NOMO-1 treated with dmso at 0.1 percent for 144 hours (cell line): ENCODE results near the gene MDGA2.
"Not testable (repeated sequence)": the region's sequence is repeated elsewhere in the genome, so short reads cannot be mapped to it uniquely, and the experiment has no call there.

Experiments used
- DNase-seq: peaks from one replicate; lab custom pipeline; 2025; ENCODE audit not compliant: unreplicated experiment; lab: John Stamatoyannopoulos, UW

MDGA2 gene

DNA sequence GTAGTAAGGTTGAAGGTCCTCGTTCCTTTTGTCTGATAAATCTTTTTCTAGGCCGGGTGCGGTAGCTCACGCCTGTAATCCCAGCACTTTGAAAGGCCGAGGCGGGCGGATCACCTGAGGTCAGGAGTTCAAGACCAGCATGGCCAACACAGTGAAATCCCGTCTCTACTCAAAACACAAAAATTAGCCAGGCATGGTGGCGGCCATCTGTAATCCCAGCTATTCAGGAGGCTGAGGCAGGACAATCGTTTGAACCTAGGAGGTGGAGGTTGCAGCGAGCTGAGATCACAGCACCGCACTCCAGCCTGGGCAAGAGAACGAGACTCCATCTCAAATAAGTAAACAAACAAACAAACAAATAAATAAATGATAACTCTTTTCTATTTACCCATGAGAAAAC, 51.3 kb downstream of the MDGA2 start:
- not testable (repeated sequence) for DNase-seq

DNA sequence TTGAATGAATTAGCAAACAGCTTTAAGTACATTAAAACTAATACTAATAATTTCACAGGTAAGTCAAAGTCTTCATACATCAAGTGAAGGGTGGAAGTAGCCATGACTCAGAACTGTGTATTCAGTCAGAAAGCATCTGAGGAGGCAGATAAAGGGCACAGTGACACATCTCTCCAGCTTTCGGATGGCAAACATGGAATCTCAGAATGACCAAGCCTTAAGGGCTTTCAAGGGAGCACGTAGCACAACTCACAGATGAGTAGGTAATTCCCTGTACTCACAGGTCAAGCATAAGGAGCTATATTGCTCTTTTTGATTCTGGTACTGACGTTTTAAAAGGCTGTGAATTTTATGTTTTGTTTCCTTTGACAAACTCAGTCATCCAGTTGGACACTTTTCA, 56.0 kb downstream of the MDGA2 start:
- DNase-seq = no peak

DNA sequence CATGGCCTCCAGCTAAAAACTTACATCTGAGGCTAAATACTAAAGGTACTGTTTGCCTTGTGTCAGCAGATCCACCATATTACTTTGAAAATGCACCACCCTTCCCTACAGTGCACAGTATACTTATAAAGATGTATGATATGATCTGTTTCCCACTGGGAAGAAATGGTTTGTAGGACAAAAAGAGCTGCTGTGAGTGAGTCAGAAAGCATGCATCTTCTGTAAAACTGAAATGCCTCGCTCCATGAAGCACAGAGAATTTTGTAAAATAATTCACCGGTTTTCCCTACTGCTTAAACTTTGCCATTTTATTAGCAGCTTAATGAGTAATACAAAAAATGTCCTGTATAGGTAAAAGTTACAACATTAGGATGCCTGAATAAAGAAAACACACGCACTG, 68.8 kb downstream of the MDGA2 start:
- no peak for DNase-seq

DNA sequence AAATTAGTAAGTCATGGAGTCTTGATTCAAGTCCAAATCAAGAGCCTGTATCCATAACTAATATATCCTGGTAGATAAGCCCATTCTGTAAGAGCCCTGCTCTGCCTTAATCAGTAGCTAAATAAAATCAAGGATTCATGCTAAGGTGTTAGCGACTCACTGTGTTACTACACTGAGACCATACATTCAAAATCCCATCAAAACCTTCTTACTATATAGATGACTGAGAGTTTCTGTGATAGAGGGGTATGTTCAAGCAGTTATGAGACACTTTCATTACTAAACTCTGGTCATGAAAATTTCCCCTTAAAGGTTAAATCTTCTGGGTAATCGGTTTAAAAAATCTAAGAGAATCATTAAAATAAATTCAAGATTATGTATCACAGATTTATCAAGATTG, 78.5 kb downstream of the MDGA2 start:
- no peak for DNase-seq

DNA sequence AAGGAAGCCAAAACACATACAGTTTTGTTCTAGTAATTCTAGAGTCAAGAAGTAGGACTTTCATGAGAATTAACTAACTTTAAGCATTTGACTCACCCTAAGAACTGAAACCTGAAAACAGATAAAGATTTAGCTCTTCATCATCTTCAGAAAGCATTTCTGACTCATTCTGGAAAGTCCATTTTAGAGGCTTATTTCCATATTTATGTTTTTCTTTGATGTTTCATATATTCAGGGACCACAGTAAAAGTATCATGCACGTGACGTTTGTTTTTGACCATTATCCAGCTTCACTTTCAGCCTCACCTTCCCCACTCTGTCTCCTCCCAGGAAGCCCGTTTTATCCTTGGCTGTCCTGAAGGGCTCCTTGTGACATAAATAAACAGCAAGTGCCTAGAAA, 79.2 kb downstream of the MDGA2 start:
- DNase-seq = no peak

DNA sequence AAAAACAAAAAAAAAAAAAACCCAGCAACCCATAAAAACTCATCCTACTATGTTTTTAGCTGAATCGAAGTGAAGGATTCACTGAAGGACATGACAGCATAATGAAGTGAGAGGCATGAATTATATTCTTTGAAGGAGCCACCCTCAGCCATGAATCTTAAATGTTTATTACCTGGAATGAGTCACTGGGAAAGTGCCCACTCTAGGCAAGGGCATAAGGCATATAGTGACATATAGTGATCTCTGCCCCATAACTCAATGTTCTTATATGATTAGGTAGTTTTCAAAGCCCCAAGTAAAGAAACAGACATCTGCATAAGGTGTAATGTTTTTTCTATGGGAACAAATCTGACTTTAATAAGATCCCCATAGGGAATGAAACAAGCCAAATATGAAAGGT, 79.9 kb downstream of the MDGA2 start:
- no peak for DNase-seq

DNA sequence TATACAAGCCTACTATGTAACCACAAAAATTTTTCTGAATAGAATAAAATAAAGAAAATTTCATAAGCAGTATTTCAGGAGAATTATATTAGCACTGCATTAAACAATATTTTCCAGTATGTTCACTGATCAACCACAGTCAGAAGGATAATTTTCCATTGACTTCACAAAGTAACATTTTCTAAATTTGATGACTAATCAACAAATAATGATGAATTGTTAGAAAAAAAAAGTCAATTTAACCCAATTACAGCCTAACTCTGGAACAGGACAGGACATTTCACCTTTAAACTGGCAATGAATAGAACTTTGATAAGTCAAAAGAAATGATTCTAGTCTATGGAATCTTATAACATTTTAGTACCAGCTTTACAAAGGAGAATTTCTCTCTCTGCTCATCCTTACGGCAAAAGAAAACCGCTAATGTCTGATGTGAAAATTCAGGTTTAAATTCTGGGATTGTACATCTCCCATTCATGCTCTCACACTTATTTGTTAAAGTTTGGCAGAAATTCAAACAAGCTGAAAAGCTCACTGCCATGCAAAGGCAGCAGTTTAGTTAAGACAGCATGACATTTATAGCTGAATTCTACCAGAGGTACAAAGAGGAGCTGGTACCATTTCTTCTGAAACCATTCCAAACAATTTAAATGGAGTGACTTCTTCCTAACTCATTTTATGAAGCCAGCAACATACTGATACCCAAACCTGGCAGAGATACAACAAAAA, 84.5 kb downstream of the MDGA2 start:
- DNase-seq = no peak

DNA sequence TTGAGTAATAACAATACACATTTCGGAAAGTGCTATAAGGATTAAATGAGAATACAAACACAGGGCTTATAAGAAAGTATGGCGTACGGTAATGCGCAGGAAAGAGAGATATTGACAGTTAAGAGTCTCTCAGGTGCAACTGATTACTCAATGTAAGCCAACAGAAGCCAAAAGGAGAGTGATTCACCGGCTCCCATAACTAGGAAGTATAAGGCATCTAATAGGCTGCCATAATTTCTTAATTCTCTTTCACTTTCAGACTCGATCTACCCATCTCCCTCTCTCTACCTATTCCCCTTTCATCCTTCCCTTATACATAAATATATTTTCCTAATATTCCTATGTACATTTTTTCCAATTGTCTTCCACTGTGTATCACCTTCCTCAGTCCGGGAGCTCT, 90.0 kb downstream of the MDGA2 start:
- no peak for DNase-seq

DNA sequence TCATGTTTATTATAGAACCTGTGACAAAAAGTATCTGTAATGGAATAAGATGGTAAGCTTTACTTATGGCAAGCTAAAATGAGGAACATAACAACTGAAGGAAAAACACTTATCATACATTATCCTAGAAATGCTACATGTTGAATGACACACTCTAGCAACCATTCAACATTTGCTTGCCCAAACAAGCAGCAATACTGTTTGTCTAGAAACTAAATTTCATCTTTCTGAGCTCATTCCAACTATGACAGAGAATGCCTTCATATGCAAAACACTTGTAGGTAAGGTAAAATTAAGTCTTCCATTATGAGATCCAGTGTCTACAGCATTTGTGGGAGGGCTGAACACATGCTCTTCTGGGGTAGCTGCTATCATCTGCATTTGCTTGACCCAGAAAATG, 108.1 kb downstream of the MDGA2 start:
- DNase-seq = no peak

DNA sequence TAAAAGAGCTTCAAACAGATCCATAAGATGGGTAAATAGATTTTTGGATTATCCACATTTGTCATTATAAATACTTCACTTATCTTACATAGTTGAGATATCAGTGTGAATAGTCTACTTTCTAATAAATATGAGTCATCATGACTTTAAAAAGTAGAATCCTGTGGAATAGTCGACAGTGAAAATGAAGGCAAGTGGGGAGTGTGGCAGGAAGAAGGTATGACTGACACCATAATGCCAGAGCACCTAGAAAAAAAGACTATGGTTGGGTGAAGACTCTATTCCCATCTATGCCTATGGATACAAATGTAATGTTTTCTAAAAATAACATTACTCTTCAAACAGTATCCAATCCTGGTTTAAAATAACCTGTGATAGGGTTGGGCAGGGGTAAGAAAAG, 117.5 kb downstream of the MDGA2 start:
- no peak for DNase-seq

DNA sequence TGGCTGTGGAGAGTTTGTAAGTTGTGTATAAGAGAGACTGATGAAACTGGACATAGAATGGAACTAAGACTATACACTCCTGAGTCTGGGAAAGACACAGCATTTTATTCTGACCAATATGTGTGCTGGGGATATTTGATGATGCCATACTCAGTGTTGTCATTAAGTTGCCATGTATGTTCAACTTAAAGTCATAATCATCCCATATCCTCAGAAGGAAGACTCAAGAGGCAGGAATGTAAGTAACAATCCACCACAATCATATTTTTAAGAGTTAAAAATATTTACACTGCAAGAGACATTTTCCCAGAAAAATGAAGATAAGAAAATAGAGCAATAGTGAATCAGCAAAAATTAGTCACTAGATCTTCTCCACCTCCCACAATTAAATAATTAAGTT, 120.1 kb downstream of the MDGA2 start:
- DNase-seq = no peak

DNA sequence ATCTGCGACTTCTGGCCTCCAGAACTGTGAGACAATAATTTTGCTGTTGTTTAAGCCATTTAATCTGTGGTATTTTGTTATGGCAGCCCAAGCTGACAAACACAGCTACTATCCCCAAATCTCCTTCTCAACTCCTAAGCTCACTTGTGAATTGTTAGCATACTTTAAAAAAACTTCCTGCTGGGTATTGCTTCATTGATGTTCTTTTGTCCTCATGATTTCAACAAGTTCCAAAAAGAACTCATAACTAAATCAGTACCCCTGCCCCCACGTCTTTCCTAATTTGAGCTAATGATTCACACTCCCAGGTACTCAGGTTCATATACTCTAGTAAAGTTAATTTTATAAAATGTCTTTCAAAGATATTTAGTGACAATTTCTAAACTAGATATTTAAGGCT, 125.5 kb downstream of the MDGA2 start:
- no peak for DNase-seq

DNA sequence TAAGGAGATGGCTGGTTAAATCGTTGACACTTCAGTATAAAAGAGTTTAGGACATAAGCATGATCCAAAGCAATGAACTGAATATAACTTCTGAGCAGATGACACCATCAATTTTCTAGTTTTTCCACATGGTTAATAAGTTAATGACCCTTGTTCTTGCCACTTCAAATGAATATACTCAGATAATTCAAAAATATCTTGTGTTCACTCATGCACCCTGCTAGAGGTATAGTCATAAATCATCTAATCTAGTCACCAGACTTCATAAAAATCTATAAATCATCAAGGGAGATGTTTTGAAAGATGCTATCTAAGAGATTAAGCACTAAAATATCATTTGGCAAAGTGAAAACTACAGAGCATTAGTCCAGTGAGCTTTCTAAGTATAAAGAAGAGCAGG, 131.9 kb downstream of the MDGA2 start:
- no peak for DNase-seq

DNA sequence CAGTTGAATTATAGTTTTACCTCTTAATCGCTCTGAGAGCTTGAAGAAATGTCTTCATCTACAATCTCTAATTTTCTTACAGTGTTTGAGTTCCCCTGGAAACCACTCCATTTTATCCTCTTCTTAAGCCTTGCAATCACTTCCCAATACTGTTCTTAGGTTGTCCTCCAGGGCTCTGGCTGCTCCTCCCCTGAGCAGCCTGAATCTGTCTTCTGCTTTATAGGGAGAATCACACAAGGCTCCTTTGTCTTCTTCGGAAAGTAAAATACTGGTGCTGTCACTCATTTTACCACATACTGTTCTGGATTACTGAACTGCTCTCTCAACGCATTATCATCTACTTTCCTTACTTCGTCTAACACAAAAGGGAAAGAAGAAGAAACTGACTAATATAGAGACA, 133.7 kb downstream of the MDGA2 start:
- no peak for DNase-seq

DNA sequence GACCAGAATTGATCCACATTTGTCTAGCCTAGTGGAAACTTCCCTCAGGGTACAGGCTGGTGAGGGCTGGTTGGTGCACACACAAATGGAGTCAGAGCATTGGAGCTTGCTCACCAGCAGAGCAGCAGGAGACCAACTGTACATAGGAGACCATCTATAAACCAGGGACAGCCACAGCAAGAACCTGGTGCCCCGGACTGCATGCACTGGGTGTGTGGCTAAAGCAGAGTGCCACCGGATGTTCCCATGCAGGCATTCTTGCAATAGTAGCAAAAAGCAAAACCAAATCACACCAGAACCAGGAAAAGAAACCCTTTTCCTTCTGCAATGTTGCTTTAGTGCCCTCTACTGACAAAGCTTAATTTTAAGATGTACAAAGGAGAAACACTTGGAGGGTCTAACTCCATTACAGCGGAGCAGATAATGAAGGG, 136.4 kb downstream of the MDGA2 start:
- no peak for DNase-seq

DNA sequence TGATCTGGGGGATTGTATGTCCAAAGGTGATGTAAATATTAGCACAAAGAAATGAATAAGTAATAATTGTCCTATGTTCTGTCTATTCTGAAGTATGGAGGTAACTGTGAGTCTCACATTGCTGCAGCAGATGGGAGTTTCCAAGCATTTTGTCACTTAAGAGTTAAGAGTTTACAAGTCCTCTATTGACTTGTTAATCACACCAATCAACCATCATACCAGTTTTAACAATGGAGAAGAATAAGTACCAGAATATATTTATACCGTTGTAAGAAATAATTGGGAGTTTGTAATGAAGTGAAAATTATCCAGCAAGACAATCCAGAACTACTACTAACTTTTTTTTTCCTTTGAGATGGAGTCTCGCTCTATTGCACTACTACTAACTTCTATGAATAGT, 139.1 kb downstream of the MDGA2 start:
- DNase-seq = no peak

DNA sequence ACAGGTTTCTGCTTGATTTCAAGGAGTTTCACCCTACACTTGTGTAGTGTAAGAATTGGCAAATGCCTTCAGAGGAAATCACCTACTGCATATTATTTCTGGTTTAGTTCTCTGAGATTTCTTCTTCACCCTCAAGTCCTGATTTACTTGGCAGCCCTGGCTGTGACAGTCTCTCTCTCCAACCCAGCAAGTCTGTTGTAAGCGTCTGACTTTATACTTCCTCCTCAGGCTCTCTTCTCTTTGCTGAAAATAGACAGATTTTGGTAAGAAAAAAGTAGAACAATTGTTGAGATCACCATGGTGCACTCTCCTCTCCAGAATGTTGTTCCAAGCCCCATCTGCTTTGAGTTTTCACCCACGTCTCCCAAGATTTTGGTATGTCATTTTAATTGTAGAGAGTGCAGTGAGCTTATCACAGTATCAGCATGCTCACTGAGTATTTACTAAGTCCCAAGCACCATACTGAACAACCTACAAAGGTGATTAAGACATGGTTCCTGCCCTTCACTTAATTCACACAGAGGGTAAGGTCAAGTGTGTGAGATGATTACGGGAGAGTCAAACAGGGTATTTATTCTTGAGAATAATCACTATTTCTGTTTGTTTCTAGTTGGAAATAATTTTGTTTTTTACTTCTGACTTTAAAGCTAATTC, 148.7 kb downstream of the MDGA2 start:
- DNase-seq = peak; percentile 56

DNA sequence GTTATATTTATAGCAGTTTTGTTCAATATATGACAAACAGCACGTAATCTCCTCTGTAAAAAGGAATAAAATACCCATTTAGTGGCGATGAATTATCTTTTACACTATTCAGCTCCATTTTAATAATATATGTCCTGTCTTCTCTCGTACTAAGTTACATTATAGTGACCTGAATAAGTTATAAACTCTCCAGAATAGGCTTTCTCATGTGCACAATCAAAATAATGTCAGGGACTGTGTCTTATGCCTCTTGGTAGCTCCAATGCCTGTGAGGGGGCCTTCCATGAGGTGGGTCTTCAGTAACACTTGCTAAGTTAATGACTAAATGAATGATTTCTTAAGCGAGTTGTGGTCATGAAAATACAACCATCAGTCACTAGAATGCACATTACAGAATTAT, 150.9 kb downstream of the MDGA2 start:
- no peak for DNase-seq

DNA sequence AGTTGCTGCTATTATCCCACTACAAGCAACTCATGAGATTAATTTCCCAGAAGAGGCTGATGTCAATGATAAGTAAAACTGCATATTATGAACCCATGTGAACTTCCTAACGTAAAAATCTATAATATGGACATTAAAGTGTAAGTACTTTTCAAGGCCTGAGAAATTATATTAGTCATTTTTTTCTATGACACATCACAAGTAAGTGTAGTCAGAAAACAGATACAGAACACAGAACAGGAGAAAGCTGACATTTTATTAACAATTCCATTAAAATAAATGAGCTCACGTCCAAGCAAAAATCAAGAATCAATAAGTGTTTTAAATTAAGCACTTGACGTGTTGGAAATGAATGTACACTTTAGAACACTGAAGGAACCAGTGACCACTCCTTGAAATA, 155.0 kb downstream of the MDGA2 start:
- DNase-seq = no peak

DNA sequence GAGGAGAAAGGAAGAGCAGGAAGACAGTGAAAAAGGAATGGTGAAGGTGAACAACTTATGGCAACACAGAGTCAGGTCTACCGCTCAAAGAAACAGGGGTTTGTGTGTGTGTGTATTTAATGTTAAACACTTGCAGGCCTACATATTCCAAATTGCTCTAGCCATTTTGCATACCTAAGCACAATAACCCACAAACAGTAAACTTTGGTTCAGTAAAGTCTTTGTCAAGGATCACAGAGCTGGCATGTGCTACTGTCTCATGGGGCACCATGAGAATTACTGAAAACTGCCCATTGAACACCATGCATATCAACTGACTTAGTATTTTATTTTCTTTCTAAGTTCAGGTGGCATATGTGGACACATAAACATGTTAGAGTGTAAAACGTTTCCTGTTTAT, 163.6 kb downstream of the MDGA2 start:
- no peak for DNase-seq

DNA sequence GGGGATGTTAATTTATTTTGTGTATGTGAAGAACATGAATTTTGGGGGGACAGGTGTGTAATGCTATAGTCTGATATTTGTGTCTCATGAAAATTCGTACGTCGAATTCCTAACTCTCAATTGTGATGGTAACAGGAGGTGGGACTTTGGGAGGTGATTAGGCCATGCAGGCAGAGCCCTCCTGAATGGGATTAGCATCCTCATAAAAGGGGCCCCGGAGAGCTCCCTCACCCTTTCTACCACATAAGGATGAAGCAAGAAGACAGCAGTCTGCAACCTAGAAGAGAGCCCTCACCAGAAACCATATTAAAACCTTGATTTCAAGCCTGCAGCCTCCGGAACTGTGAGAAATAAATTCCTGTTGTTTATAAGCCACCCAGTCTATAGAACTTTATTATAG, 165.4 kb downstream of the MDGA2 start:
- no peak for DNase-seq

DNA sequence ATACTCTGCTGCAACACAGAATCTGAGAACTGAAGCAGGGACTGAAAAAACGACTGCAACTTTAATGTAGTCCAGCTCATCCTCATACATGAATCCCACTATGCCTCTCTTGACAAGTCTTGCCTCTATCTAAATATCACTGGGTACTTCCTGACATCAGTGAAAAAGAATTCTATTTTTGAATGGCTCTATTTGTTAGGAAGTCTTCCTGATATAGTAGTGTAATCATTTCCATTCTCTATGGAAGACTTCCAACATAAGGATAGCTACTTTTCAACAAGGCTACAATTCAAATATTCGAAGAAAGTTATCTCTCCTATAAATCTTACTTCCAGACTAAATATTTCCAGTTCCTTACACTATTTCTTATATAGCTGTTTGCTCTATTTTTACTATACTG, 167.5 kb downstream of the MDGA2 start:
- DNase-seq = no peak

DNA sequence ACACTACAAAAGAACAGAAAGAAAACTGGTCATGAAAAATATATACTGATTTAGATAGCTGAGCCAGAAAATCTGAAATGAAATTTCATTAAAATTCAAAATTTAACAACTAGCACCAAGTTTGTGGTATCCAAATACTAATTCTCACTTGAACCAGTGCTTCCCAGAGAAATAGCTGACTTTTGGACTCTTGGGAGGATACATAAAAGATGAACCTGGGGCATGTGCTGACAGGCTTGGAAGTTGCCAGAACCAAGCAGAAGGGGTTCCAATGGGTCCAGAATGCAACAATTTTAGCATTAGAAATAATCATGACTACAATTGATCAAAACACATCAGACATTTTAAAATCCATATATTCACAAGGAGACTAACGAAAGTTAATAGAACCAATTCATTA, 175.0 kb downstream of the MDGA2 start:
- no peak for DNase-seq
